Stimulated activated CD4-positive, alpha-beta T cell treated with anti-CD3 and anti-CD28 coated beads, Interleukin-4, amount 100 ng/mL, for 24 hours (primary cell): ENCODE data around the gene GID4.
"Not testable (repeated sequence)": the region's sequence is repeated elsewhere in the genome, so short reads cannot be mapped to it uniquely, and the experiment has no call there.

Source experiments
- DNase-seq: peaks from one replicate; pipeline ENCODE4 v3.0.0-alpha.2; 2020

GID4 gene

GRCh38 chr17:18038861-18039534 is at the start of gene GID4, which contains the start of gene ATPAF2:
Gene GID4 (plus strand): TSS chr17:18039408. CDS start chr17:18039465, 57 bp downstream.
Gene ATPAF2 (minus strand): TSS chr17:18039168. CDS start chr17:18039013, 155 bp downstream.
- DNase-seq: peak; percentile 100

DNA sequence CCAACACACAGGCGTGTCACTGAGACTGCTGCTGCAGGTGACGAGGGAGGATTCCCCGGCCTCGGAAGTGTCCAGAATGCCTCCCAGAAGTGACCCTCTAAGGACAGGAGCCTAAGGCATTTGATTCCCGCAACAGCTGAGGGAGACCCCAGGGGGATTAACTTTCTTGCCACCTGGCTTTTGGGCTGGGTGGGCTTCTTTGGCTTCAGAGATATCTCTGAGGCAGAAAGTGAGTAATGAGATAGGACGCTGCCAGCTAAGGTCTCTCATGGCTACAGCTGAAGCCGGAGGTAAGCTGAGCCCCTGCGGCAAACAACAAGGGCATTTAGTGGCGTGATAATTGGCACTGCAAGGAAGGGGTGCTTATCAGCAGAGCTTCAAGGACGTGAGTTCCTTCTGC is 49.6 kb upstream of the GID4 start:
- no peak for DNase-seq

DNA sequence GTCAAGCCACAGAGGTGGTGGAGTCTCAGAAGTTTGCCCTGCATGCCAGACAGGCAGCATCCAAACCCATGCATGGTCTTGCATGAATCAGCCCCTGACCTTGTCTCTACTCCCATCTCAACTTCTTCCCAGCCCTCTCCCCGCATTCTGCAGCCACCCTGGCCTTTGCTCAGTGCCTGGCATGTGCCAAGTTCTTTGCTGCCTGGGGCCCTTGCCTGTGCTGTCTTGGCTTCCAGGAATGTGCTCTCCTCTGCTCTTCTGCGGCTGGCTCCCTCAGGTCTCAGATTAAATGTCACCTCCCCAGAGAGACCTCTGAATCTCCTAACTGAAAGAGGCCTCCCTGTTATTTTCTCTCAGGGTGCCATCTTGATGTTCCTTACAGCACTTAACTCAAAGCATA is 48.9 kb upstream of the GID4 start:
- no peak for DNase-seq

DNA sequence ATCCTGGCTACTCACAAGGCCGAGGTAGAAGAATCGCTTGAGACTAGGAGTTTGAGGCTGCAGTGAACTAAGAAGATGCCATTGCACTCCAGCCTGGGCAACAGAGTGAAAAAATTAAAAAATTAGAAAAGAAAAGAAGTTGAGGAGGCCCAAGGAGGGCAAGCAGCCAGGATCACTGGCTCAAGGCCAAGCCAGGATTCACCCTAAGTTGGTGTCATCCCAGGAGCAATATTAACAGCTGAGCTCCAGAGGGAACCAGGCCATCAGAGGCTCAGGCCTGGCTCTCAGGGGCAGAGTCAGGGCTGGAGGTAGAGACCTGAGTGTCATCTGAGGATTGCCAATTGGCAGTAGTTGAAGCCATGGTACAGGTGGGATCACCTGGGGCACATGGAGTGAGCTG is 45.8 kb upstream of the GID4 start:
- no peak for DNase-seq

DNA sequence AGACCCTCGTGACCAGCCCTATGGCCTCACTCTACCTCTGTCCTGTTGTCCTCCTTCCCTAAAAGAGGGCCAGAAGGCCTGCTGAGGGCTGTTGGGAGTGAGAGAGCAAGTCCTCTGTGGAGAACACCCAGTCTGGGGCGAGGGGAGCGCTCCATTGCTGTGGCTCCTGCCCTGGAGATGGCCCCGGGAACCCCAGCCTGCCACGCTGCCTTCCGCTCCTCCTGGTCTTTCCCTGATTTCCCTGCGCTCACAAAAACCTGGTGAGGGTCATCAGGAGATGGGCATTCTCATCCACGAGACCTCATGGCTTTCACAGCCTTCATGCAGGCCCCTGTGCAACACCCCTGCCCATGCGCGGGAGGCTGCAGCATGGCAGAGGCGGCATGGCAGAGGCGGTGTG is 45.4 kb upstream of the GID4 start:
- no peak for DNase-seq

- DNase-seq: no peak
These were observed 44.7 kb upstream of the GID4 start for GRCh38 chr17:17994271-17995069.

DNA sequence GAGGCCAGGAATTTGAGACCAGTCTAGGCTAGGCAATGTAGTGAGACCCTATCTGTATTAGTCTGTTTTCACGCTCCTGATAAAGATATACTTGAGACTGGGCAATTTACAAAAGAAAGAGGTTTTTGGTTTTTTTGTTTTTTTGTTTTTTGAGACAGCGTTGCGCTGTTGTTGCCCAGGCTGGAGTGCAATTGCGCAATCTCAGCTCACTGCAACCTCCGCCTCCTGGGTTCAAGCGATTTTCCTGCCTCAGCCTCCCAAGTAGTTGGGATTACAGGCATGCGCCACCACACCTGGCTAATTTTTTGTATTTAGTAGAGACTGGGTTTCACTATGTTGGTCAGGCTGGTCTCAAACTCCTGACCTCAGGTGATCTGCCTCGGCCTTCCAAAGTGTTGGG is 43.3 kb upstream of the GID4 start:
- DNase-seq: not testable (repeated sequence)

DNA sequence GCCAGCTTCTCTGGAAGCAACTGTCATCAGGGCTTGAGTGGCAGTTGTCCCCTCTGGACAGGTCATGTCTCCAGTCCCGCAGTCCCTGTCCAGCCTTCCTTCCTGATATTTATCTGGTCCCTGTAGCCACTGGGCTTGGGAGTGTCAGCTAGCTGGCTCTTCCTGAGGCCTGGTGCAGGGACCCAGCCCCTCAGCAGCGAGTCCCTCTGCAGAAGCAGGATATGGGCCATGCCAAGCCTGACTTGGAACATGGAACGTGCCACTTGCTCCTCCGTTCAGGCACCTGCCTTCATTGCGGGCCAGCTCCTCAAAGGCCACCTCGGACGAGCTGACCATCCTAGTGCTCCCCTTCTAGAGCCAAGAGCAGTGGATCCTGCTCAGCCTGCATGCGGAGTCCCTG is 40.3 kb upstream of the GID4 start:
- DNase-seq: no peak

DNA sequence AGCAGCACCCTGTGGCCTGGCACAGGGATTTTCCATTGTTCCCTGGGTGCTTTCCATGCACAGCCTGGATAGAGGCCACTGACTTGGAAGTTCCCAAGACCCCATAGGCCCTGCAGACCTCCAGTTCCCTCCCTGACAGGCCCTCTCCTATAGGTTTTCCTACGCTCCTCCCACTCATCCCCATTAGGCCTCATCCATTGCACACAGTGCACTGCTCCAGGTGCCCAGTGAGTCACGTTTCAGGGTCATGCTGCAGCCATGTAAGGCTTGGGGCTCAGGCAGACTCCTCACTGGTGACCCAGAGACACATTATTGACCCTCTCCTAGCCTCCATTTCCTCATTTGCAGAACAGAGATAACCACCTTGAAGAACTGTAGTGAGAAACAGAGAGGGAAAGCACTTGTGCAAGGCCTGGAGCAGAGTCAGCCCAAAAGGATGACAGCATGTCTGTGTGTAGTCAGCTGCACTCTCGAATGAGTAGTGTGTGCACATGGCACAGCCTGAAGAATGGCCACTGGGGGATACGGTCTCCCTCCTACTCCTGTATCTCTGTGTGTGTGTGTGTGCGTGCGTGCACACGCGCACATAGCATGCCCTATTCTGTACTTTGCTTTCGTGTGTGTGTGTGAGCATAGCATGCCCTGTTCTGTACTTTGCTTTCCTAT is 39.7 kb upstream of the GID4 start:
- DNase-seq: no peak

DNA sequence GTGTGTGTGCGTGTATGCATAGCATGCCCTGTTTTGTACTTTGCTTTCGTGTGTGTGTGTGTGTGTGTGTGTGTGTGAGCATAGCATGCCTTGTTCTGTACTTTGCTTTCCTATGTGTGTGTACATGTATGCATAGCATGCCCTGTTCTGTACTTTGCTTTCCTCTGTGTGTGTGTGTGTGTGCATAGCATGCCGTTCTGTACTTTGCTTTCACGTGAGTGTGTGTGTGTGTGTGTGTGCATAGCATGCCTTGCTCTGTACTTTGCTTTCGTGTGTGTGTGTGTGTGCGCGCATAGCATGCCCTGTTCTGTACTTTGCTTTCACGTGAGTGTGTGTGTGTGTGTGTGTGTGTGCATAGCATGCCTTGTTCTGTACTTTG is 39.2 kb upstream of the GID4 start:
- no peak for DNase-seq

GRCh38 chr17:18002171-18002570 is 37.0 kb upstream of the GID4 start:
- no peak for DNase-seq

- no peak for DNase-seq
These were observed 34.9 kb upstream of the GID4 start for GRCh38 chr17:18004345-18004744.

- DNase-seq: no peak
These were observed 34.3 kb upstream of the GID4 start for GRCh38 chr17:18004884-18005305.

DNA sequence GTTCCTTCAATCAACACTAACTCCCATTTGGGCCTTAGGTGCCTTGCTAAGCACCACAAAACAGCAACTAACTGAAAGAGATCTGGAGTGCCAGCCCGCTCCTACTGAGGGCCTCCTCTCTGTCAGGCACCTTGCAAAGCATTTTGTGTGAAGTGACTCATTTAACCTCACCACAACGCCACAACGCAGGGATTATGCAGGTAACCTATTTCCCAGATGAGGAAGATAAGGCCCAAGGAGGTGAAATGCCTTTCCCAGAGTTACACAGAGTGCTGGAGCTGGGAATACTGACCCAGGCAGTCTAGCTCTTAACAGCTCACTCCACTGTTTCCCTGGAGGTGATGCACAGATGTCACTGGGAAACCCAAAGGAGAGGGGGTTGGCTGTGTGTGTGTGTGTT is 33.7 kb upstream of the GID4 start:
- DNase-seq: no peak

GRCh38 chr17:18006495-18007239 is 32.5 kb upstream of the GID4 start:
- DNase-seq: no peak

DNA sequence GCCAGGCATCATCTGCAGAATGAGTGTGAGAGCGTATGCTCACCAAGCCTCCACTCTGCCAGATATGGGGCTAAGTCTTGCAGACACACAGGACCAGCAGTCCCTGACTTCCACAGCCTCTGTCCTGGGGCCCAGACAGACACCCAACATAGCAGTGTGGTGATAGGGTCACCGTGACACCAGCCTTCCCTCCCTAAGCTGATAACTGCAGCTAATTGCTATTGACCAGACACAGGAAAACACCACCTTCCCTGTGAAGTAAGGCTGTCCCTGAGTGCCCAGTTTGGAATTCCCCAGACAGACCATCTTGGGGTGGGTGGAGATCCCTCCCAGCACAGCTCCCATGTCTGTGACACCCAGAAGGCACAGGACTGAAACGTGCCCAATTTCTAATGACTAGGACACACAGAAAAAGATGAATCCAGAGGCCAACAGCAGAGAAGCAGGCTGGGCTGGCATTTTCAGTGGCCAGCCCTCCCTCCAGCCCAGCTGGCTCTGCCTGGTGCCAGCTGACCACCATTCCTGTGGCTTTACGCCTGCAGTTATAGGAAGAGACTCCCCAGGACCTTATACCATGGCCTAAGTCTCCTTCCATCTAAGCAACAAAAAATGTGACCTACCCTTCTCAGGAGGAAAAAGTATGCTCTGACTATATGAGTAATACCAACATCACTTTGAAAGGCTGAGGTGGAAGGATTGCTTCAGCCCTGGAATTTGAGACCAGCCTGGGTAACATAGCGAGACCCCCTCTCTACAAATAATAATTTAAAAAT is 30.5 kb upstream of the GID4 start:
- no peak for DNase-seq

GRCh38 chr17:18009609-18010420 is 29.4 kb upstream of the GID4 start:
- no peak for DNase-seq

DNA sequence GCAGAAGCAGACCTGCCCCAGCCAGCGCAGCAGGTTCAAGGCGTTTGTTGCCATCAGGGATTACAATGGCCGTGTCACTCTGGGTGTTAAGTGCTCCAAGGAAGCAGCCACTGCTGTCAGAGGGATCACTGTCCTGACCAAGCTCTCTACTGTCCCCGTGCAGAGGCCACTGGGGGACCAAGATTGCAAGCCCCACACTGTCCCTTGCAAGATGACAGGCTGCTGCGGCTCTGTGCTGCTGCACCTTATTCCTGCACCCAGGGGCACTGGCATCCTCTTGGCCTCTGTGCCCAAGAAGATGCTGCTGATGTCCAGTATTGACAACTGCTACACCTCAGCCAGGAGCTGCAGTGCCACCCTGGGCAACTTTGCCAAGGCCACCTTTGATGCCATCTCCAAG is 27.9 kb upstream of the GID4 start:
- DNase-seq: no peak

- no peak for DNase-seq
These were observed 25.2 kb upstream of the GID4 start for GRCh38 chr17:18014006-18014405.

DNA sequence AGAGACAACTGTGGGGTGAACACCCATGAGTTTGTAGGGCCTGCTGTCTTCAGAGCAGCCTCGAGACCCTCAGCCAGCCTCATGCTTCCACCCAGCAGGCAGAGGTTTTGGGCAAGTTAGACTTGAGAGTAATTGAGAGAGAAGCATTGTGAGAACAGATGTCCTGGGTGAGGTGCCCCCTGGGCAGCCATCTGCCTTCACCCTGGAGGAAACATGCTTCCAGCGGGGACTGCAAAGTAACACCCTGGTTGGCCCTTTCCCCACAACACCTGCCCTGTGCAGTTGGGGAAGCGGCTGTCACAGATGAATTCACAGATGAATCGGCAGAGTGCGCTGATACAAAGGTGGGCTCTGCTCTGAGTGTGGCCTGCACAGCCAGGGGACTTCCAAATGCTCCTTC is 23.6 kb upstream of the GID4 start:
- DNase-seq: no peak

DNA sequence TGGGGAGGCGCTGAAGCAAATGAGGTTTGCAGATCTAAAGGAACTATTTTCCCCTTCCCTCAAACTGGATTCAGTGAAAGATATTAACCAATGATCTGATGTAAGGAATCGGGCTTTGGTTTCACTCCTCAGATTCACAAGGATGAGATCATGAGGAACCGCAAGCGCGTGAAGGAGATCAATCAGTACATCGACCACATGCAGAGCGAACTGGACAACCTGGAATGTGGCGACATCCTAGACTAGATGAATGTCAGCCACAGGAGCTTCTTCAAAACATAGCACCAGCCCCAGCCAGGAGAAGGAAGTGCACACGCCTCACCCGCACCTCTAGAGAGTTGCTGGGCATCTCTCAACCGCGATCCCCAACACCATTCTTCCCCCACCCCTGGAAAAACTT is 22.8 kb upstream of the GID4 start:
- no peak for DNase-seq

DNA sequence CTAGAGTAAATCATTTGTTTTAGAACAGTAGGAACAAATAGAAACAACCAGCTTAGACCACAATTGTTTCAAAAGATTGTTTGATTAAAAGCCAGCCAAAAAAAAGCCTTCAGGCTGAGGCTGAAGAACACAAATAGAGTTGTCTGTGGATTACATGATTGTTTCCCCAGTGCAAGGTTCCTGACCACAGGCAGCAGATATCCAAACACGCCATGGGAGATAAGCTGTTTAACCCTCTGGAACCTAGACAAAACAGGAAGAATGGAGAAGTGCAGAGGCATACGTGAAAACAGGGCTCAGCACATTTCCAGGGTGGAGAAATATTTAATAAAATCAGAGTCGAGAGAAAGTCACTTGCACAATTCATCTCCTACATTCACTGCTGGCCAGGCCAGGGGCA is 21.2 kb upstream of the GID4 start:
- DNase-seq: no peak
